ENCODE measurements around the gene FBXO31.

Gene FBXO31

DNA sequence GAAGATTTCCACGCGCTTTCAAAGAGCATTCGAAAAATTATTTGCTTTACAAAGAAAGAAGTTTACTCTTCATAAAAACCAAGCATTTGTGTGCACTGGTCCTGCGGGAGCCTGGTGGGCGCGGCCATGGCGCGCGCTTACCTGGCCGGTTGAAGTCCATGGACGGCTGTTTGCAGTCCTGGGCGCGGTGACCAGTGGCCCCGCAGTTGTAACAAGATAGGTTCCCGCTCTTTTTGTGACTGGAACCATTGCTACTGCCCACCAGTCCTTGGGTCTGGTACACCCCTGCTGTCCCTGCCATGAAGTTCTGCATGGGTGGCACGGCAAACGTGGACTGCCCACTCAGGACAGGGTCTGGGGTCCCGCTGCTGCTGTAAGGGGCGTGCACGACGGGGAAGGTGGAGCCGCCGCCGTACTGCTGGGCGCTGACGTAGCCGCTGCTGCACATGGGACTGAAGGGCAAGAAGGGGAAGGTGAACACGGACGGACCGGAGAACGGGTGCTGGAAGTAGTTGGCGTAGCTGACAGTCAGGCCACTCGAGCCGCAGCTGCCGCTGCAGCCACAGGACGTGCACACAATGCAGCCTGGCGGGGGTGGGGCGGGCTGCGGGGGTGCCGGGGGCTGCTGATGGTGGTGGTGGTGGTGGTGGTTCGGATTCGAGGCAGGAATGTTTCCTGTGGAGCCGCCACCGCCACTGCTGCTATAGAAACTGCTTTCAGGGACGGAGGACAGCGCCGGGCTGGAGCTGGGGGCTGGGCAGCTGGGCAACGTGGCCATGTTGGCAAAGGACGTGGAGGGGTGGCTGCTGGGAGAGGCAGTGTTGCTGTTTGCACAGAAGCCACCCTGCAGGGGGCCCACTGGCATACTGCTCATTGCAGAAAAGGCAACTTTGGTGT is 28.0 kb upstream of the FBXO31 start:
- Histone ChIP-seq H3K79me2 (ENCODE audit: low read length) (no peaks in the 10 kb centered on the region), H4K20me1 (ENCODE audit: insufficient read depth, low read length) (no peaks in the 10 kb centered on the region), H3K9ac (ENCODE audit: low read length) (no peak overlapping the region), H3K4me2 (ENCODE audit: low read depth, low read length) (no peak overlapping the region), H3K27ac (ENCODE audit: low read length) (no peak overlapping the region), H3K27me3 (replicated peaks; ENCODE audit: insufficient read depth, low read length) (no peaks in the 10 kb centered on the region), H3K9me2 (replicated peaks; ENCODE audit: insufficient read depth, low read length) (no peaks in the 10 kb centered on the region), H3K4me1 (ENCODE audit: low read length) (peaks cover 6% of the 10 kb centered on the region), H3K4me3 (ENCODE audit: low read length) (no peak overlapping the region), H3K9me3 (replicated peaks; ENCODE audit: insufficient read depth, low read length) (no peaks in the 10 kb centered on the region), H3F3A (ENCODE audit: insufficient read depth, low read length) (peaks cover 16% of the 10 kb centered on the region), H3K36me3 (replicated peaks; ENCODE audit: insufficient read depth, low read length) (no peaks in the 10 kb centered on the region), H2AFZ (ENCODE audit: low read length) (no peak overlapping the region)
- TF ChIP-seq, protein P1, sequence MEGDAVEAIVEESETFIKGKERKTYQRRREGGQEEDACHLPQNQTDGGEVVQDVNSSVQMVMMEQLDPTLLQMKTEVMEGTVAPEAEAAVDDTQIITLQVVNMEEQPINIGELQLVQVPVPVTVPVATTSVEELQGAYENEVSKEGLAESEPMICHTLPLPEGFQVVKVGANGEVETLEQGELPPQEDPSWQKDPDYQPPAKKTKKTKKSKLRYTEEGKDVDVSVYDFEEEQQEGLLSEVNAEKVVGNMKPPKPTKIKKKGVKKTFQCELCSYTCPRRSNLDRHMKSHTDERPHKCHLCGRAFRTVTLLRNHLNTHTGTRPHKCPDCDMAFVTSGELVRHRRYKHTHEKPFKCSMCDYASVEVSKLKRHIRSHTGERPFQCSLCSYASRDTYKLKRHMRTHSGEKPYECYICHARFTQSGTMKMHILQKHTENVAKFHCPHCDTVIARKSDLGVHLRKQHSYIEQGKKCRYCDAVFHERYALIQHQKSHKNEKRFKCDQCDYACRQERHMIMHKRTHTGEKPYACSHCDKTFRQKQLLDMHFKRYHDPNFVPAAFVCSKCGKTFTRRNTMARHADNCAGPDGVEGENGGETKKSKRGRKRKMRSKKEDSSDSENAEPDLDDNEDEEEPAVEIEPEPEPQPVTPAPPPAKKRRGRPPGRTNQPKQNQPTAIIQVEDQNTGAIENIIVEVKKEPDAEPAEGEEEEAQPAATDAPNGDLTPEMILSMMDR (IDR thresholded peaks at IDR 0.05; ENCODE audit: low read length): no peak
- TF ChIP-seq EZH2 (optimal IDR thresholded peaks at IDR 0.05; ENCODE audit: low read depth, low read length) (no peak), EZH2phosphoT487 (IDR thresholded peaks at IDR 0.05; ENCODE audit: low read length) (no peak)
- DNase-seq: no peak

DNA sequence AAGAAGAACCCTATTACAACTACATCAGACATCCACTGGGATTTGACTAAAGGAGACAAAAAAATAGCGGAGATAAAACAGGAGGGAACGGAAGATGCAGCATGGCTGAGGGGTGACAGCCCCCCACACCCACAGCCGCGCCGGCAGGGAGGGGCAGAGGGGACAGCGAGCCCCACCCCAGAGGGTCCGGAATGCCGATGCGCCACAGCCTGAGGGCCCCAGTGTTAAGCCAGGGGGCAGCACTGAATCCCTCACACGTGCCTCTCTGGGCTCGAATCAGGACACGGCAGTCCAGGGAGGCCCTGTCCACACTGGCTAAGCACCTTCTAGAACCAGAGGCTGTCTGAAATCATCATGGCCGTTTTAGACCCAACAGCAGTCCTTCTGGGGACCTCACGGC is 27.4 kb upstream of the FBXO31 start:
- Histone ChIP-seq H3K27ac (ENCODE audit: low read length) (no peak overlapping the region), H3K9me2 (replicated peaks; ENCODE audit: insufficient read depth, low read length) (no peaks in the 10 kb centered on the region), H3F3A (ENCODE audit: insufficient read depth, low read length) (peaks cover 16% of the 10 kb centered on the region), H2AFZ (ENCODE audit: low read length) (no peak overlapping the region), H3K4me1 (ENCODE audit: low read length) (peaks cover 8% of the 10 kb centered on the region), H3K4me2 (ENCODE audit: low read depth, low read length) (no peak overlapping the region), H3K9me3 (replicated peaks; ENCODE audit: insufficient read depth, low read length) (no peaks in the 10 kb centered on the region), H3K79me2 (ENCODE audit: low read length) (no peaks in the 10 kb centered on the region), H4K20me1 (ENCODE audit: insufficient read depth, low read length) (no peaks in the 10 kb centered on the region), H3K9ac (ENCODE audit: low read length) (no peak overlapping the region), H3K4me3 (ENCODE audit: low read length) (no peak overlapping the region), H3K27me3 (replicated peaks; ENCODE audit: insufficient read depth, low read length) (no peaks in the 10 kb centered on the region), H3K36me3 (replicated peaks; ENCODE audit: insufficient read depth, low read length) (no peaks in the 10 kb centered on the region)
- DNase-seq: no peak
- TF ChIP-seq EZH2phosphoT487 (IDR thresholded peaks at IDR 0.05; ENCODE audit: low read length): no peak
- TF ChIP-seq, protein P1 (IDR thresholded peaks at IDR 0.05; ENCODE audit: low read length): no peak
- TF ChIP-seq EZH2 (optimal IDR thresholded peaks at IDR 0.05; ENCODE audit: low read depth, low read length): no peak

DNA sequence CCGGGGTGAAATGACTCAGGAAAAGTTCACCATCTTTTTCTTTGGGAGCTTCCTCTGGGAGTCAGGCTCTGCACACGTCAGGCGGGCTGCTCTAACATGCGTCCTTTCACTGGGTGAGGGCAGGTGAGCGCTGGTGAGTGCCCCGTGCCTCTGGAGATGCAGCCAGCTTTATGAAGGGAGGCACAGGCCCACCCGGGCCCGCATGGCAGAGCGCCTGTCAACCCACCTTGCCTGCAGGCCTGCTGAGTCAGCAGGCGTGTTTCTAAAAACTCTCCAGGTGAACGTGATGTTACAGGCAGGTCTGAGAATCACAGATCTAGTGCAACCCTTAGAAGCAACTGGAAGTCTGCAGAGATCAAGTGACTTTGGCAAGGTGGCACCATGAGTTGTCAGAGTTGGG is 27.0 kb upstream of the FBXO31 start:
- H3K9me3 ChIP-seq (replicated peaks; ENCODE audit: insufficient read depth, low read length): no peaks in the 10 kb centered on the region
- no peaks in the 10 kb centered on the region for H3K9me2 ChIP-seq (replicated peaks; ENCODE audit: insufficient read depth, low read length)
- H3K4me3 ChIP-seq (ENCODE audit: low read length): no peak overlapping the region
- no peak overlapping the region for H3K27ac ChIP-seq (ENCODE audit: low read length)
- no peak for DNase-seq
- no peaks in the 10 kb centered on the region for H3K27me3 ChIP-seq (replicated peaks; ENCODE audit: insufficient read depth, low read length)
- H4K20me1 ChIP-seq (ENCODE audit: insufficient read depth, low read length): no peaks in the 10 kb centered on the region
- H3K4me1 ChIP-seq (ENCODE audit: low read length): peaks cover 8% of the 10 kb centered on the region
- H2AFZ ChIP-seq (ENCODE audit: low read length): no peak overlapping the region
- no peaks in the 10 kb centered on the region for H3K79me2 ChIP-seq (ENCODE audit: low read length)
- no peak overlapping the region for H3K4me2 ChIP-seq (ENCODE audit: low read depth, low read length)
- H3K36me3 ChIP-seq (replicated peaks; ENCODE audit: insufficient read depth, low read length): no peaks in the 10 kb centered on the region
- peaks cover 16% of the 10 kb centered on the region for H3F3A ChIP-seq (ENCODE audit: insufficient read depth, low read length)
- TF ChIP-seq EZH2 (optimal IDR thresholded peaks at IDR 0.05; ENCODE audit: low read depth, low read length): no peak
- TF ChIP-seq, protein P1 (IDR thresholded peaks at IDR 0.05; ENCODE audit: low read length): no peak
- TF ChIP-seq EZH2phosphoT487 (IDR thresholded peaks at IDR 0.05; ENCODE audit: low read length): no peak
- H3K9ac ChIP-seq (ENCODE audit: low read length): no peak overlapping the region

Measured in MM.1S (cell line).